Brain microvascular endothelial cell (primary cell): Measurements from ENCODE around the gene SDK1.

Experiments
- DNase-seq: peaks from one replicate; pipeline ENCODE4 v3.0.0-alpha.2; 2020
- H3K27ac ChIP-seq: fragments of 250-450 bp; sonication (Bioruptor Pico); 2 replicates; pipeline ENCODE4 v1.5.1; 2020; ENCODE audit warnings: mild to moderate bottlenecking, moderate library complexity
- H3K27me3 ChIP-seq: fragments of 250-450 bp; sonication (Bioruptor Pico); replicated peaks from 2 replicates; pipeline ENCODE4 v1.5.1; 2020; ENCODE audit warnings: mild to moderate bottlenecking
- H3K36me3 ChIP-seq: fragments of 250-450 bp; sonication (Bioruptor Pico); replicated peaks from 2 replicates; pipeline ENCODE4 v1.5.1; 2020; ENCODE audit warnings: mild to moderate bottlenecking
- H3K4me3 ChIP-seq: 2 replicates; pipeline ENCODE4 v1.5.1; 2011; ENCODE audit warnings: low read depth, mild to moderate bottlenecking, control low read depth, low read length, moderate library complexity
- CTCF ChIP-seq: IDR thresholded peaks from 2 replicates; pipeline ENCODE4 v1.5.1; 2011; ENCODE audit warnings: low read depth, mild to moderate bottlenecking, moderate library complexity, low read length, control low read depth, inconsistent platforms; ENCODE audit errors: missing control alignments
- in situ Hi-C: cut with HindIII; loops from 2 replicates; pipeline ENCODE4 v1.10.0; 2017; ENCODE audit warnings: low sequenced_read_pairs, low pct_ligation_motif_present

The SDK1 gene

GRCh38 chr7:3682028-3682710 lies 381.1 kb downstream of the SDK1 start:
- in situ Hi-C loops: no loop called here
- no peak for DNase-seq
- TF ChIP-seq CTCF: no peak
- Histone ChIP-seq H3K4me3 (no peak overlapping the region), H3K36me3 (no peaks in the 10 kb centered on the region), H3K27ac (no peak overlapping the region), H3K27me3 (no peaks in the 10 kb centered on the region)

GRCh38 chr7:3683546-3684539 lies 382.8 kb downstream of the SDK1 start:
- in situ Hi-C loops: no loop called here
- no peak overlapping the region for H3K27ac ChIP-seq
- no peak for TF ChIP-seq CTCF
- no peak for DNase-seq
- H3K36me3 ChIP-seq: no peaks in the 10 kb centered on the region
- H3K27me3 ChIP-seq: no peaks in the 10 kb centered on the region
- H3K4me3 ChIP-seq: no peak overlapping the region

GRCh38 chr7:3688071-3688470 lies 387.0 kb downstream of the SDK1 start:
- no peaks in the 10 kb centered on the region for H3K27me3 ChIP-seq
- no peak overlapping the region for H3K27ac ChIP-seq
- in situ Hi-C loops: no loop called here
- no peak for DNase-seq
- TF ChIP-seq CTCF: no peak
- no peak overlapping the region for H3K4me3 ChIP-seq
- H3K36me3 ChIP-seq: no peaks in the 10 kb centered on the region

- no peak overlapping the region for H3K4me3 ChIP-seq
- H3K36me3 ChIP-seq: no peaks in the 10 kb centered on the region
- H3K27ac ChIP-seq: no peak overlapping the region
- in situ Hi-C loops: no loop called here
- no peak for TF ChIP-seq CTCF
- no peak for DNase-seq
- H3K27me3 ChIP-seq: no peaks in the 10 kb centered on the region
These were observed 387.8 kb downstream of the SDK1 start for GRCh38 chr7:3688842-3689241.

GRCh38 chr7:3691478-3692158 lies 390.6 kb downstream of the SDK1 start:
- H3K27ac ChIP-seq: no peak overlapping the region
- no peak overlapping the region for H3K4me3 ChIP-seq
- no peak for TF ChIP-seq CTCF
- in situ Hi-C loops: no loop called here
- H3K36me3 ChIP-seq: no peaks in the 10 kb centered on the region
- DNase-seq: no peak
- H3K27me3 ChIP-seq: no peaks in the 10 kb centered on the region
